GM21723 (cell line): ENCODE measurements around the gene PSMA8.
"Not testable (repeated sequence)": the region's sequence is repeated elsewhere in the genome, so short reads cannot be mapped to it uniquely, and the experiment has no call there.

ENCODE experiments used
- ATAC-seq: cut with Tn5 transposase; IDR thresholded peaks from one replicate; pipeline ENCODE4 v1.9.1; 2021; ENCODE audit warnings: mild to moderate bottlenecking, moderate library complexity; ENCODE audit not compliant: unreplicated experiment

The PSMA8 gene

DNA sequence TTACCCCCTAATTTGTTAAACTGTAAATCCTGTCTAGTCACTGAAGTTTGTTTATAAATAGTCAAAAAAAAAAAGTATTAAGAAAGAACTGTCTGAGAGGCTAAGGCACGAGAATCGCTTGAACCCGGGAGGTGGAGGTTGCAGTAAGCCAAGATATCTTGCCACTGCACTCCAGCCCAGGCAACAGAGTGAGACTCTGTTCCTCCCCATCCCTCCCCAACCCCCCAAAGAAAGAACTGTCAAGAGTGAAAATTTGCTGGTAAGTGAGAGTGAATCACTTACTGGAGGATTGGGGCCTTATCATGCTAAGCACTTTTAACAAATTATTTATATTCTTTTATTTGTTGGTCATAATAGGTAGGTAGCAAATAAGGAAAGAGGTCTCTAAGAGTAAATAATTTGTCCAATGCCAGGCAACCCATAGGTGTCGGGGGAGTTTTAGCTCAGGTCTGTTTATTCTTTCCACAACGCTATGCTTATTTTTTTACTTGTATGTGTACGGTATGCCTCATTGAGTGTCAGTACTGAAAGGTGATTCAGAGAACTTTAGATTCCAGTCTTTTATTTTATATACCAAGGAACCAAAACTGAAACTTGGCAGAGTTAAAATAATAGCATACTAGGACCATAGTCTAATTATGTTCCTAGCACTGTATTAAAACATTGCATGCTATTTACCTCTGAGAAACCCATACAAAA lies 95.0 kb downstream of the PSMA8 start:
- no peak for ATAC-seq

GRCh38 chr18:26230497-26230896 lies 96.8 kb downstream of the PSMA8 start:
- ATAC-seq: no peak

DNA sequence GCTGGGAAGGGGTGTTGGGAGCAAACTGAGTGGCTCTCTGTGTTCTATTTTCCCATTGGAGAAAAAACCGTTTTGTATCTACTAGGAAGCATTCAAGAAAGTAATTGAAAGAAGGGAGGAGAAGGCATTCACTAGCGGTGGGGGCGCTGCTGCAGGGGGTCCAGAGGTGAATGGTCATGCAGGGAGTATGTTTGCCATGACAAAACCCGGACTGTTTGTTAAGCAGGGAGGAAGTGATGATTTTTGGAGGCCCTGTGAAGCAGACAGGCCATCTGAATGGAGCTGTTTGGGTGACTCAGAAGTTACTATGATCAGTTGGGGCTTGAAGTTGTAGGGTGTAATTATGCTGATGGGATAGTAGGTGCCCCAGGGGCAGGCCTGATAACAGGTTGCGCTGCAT lies 99.5 kb downstream of the PSMA8 start:
- no peak for ATAC-seq

GRCh38 chr18:26237363-26237762 lies 103.7 kb downstream of the PSMA8 start:
- not testable (repeated sequence) for ATAC-seq

- not testable (repeated sequence) for ATAC-seq
These were observed 105.0 kb downstream of the PSMA8 start for GRCh38 chr18:26238718-26239117.

DNA sequence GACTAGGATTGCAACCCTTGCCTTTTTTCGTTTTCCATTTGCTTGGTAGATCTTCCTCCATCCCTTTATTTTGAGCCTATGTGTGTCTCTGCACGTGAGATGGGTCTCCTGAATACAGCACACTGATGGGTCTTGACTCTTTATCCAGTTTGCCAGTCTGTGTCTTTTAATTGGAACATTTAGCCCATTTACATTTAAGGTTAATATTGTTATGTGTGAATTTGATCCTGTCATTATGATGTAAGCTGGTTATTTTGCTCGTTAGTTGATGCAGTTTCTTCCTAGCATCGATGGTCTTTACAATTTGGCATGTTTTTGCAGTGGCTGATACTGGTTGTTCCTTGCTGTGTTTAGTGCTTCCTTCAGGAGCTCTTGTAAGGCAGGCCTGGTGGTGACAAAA lies 108.7 kb downstream of the PSMA8 start:
- not testable (repeated sequence) for ATAC-seq
